GM19324 (cell line): ENCODE measurements around the gene MPND.

Source experiments
- ATAC-seq: cut with Tn5 transposase; IDR thresholded peaks from one replicate; pipeline ENCODE4 v1.9.1; 2021; ENCODE audit warnings: mild to moderate bottlenecking, moderate library complexity; ENCODE audit not compliant: unreplicated experiment, low FRiP score

The MPND gene, protein sequence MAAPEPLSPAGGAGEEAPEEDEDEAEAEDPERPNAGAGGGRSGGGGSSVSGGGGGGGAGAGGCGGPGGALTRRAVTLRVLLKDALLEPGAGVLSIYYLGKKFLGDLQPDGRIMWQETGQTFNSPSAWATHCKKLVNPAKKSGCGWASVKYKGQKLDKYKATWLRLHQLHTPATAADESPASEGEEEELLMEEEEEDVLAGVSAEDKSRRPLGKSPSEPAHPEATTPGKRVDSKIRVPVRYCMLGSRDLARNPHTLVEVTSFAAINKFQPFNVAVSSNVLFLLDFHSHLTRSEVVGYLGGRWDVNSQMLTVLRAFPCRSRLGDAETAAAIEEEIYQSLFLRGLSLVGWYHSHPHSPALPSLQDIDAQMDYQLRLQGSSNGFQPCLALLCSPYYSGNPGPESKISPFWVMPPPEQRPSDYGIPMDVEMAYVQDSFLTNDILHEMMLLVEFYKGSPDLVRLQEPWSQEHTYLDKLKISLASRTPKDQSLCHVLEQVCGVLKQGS

DNA sequence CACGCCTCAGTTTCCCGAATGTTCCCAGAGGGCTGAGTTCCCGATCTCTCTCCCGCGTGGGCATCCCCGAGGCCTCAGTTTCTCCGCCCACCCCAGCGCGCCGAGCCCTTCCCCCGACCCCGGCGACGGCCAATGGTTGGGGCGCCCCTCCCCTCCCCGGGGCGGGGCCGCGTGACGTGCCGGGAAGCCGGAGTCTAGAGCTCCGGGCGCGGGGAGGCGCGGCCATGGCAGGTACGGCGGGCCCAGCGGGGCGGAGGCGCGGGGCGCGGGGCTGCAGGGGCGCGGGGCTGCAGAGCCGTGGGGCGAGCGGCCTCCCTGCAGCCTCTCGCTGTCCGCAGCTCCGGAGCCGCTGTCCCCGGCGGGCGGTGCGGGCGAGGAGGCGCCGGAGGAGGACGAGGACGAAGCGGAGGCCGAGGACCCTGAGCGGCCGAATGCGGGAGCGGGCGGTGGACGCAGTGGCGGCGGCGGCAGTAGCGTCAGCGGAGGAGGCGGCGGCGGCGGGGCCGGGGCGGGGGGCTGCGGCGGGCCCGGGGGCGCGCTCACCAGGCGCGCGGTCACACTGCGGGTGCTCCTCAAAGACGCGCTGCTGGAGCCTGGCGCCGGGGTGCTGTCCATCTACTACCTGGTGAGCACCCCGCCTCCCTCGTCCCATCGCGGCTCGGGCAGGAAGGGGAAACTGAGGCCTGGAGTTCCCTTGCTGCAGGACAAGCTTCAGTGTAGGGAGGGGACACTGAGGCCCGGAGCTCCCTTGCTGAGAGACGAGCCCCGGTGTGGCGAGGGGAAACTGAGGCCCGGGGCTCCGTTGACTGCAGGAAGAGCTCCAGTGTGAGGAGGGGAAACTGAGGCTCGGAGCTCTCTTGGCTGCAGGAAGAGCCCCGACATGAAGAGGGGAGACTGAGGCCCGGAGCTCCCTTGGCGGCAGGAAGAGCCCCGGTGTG lies at the start of gene MPND:
Gene MPND, plus strand, starts transcription at position 193 of the 938 bp plus-strand sequence. Its CDS starts 32 bp downstream, at position 225.
- peak; percentile 61 for ATAC-seq

DNA sequence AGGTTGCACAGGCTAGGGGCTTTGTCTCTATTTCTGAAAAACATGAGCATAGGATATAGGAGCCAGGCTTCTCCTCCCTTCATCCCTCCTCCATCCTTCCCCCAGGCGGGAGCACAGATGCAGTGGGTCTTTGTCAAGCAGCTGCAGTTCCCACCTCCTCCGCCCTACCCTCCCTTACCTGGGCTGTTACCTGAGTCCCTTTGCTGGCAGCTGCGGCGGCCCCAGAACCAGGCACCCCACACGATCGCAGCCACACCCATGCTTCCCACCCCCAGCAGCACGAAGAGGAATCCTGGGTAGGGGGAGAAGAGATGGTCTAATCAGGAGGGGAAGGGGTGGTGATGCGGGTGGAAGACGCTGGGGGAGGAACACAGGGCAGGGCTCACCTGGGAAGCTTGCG lies 49.0 kb upstream of the MPND start:
- no peak for ATAC-seq

DNA sequence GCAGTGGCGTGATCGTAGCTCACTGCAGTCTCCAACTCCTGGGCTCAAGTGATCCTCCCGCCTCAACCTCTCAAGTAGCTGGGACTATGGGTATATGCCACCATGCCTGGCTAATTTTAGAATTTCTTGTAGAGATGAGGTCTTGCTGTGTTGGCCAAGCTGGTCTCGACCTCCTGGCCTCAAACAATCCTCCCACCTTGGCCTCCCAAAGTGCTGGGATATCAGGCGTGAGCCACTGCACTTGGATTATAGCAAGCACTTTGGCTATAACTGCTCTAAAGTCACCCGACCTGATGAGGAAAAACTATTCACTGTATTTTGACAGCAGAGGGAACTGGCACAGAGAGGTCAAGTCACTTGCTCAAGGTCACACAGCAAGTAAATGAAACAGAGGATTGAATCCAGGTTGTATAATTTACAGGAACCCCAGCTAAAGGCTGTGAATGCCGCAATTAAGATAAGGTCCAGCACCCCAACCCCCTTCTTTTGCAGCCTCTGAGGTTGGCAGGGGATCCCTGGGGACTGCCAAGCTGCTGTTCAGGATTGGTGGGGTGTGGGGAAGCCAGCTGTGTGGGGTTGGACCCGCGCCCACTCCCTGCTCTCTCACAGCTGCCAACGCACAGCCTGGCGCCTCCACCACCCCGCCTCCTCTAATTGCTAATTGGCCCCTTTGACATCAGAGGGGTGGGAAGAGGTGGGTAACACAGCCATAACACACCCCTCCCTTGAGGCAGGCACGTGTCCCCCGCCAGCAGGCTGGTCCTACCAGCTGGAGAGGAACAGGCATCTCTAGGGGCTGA lies 47.2 kb upstream of the MPND start:
- ATAC-seq = no peak

DNA sequence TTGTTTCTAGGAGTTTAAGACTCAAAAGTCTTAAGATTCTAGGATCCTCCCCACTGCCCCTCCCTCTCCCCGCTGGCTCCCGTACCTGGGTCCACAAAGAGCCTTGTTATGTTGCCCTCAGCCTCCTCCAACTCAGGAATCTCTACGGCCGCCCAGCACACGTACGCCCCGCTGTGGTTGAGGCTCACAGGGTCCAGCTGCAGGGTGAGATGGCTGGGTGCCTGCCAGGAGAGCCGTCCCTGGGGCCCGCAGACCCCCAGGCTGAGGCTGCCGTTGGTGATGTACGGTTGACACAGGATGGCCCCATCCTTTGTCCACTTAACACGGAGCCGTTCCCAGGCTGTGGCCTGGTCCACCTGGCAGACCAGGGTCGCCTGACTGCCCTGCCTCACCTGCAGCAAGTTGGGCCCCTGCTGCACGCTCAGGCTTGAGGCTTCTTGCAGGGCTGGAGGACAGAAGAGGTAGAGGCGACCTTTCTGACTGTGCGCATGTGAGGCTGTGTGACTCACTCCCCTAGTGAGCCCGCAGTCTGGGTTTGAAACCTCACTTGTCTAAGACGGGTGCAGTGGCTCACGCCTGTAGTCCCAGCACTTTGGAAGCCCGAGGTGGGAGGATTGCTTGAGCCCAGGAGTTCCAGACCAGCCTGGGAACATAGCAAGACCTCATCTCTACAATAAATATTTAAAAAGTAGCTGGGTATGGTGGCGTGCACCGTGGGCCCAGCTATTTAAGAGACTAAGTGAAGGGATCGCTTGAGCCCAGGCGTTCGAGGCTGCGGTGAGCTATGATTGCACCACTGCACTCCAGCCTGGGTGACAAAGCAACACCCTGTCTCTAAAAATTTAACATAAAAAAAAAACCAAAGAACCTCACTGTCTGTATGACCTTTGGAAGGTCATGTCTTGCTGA lies 45.2 kb upstream of the MPND start:
- ATAC-seq = no peak

DNA sequence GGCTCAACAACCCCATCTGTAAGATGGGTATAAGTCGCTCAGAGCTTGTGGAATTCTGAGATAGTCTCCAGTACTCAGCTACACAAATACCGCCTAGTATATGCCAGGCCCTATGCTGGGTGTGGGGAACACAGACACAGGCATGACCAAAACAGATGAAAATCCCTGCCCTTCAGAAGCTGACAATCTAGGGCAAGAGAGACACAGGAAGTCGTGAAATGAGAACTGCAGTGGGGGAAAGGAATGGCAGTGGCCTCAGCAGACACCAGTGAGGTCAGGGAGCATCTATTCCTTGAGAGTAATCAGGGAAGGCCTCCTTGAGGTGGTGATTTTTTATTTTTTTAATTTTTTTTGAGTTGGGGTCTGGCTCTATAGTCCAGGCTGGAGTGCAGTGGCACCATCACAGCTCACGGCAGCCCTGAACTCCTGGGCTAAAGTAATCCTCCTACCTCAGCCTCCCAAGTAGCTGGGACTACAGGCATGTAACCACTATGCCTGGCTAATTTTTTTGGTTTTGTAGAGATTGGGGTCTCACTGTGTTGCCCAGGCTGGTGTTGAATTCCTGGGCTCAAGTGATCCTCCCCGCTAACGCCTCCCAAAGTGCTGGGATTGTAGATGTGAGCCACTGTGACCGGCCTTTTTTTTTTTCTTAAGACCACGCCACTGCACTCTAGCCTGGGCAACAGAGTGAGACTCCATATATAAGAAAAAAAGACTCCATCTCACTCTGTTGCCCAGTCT lies 44.4 kb upstream of the MPND start:
- no peak for ATAC-seq

DNA sequence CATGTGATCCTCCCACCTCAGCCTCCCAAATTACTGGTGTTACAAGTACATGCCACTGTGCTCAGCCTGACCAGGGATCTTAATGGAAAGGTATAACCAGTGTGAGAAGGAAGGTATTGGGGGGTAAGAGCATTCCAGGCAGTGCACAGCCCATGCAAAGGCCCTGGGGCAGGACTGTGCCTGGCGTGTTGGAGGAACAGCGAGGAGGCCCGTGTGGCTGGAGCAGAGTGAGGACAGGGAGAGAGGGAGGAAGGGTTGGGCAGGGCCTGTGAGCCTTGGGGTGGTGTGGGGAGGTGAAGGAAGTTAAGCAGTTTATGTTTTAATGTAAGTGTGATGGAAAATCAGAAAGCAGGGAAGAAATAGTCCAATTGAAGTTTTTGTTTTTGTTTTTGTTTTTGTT lies 42.8 kb upstream of the MPND start:
- ATAC-seq = no peak

DNA sequence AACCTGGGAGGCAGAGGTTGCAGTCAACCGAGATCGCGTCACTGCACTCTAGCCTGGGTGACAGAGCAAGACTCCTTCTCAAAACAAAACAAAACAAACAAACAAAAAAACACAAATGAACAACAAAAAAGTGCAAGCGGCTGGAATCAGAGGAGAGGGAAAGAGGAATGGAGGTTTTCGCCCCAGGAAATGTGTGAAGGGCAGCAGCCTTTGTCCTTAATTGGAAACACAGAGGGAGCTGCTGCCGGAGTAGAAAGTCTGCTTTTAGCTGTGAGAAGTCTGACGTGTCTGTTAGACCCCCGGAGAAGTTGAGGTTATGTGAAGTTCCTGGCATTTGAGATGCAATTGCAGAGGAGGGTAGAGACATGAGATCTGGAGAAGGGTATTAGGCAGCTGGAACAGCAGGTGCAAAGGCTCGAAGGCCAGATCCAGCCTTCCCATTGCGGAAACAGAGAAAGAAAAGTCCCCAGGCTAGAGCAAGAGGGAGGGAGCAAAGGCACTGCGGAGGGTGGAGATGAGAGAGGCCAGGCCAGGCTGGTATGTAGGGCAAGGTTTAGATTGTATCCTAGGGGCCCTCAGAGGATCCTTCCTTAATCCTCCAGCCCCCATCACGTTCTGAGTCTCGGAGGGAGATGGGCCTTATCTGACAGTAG lies 41.6 kb upstream of the MPND start:
- ATAC-seq = no peak

DNA sequence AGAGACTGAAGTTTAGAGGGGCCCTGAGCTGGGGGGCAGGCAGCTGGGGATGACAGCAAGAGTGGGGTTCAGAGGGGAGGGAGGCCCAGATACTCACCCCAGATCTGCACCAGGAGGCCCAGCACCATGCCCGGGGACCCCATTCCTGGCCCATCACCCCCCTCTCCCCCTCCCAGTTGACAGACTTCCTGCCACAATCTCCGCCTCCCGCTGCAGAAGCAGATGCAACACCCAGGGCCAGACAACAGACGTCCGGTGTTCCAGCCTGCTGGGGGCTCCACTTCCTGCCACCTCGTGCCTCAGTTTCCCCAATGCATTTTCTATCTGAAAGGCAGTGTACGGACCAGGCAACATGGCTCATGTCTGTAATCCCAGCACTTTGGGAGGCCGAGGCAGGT lies 41.1 kb upstream of the MPND start, which contains the start of gene TMIGD2:
Gene TMIGD2, minus strand, starts transcription at position 147 of the 398 bp plus-strand sequence. Its CDS starts 4 bp downstream, at position 143.
- ATAC-seq = no peak

DNA sequence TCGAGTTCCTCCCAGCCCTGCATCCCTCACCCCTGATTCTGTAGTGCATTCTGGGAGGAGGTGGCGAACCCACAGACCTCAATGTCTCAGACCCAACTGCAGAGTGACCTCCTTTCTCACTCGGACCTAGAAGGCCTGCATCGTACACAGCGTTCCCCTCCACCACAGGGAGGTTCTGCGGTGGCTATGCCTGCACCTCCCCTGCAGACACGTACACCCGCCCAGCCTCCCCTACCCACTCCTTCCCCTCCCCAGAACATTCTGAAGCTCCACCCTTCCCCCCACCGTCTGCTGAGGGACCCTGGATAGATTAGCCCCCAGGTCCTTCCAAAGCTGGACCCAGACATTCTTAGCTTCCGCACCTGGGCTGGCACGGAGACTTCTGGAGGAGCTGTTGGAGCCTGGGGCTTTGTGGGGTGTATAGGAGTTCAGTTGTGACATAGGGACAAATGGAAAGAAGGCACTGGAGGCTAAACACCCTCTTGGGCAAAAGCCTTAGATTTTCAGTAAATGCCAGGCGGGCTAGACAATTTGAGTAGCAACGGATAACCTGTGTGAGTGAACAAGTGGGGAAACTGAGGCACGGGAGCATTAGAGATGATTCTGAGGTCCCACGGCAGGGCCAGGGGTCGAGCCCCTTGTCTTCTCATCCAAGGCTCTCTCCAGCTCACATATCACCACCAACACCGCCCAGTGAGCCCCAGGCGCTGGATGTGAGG lies 39.4 kb upstream of the MPND start:
- no peak for ATAC-seq

DNA sequence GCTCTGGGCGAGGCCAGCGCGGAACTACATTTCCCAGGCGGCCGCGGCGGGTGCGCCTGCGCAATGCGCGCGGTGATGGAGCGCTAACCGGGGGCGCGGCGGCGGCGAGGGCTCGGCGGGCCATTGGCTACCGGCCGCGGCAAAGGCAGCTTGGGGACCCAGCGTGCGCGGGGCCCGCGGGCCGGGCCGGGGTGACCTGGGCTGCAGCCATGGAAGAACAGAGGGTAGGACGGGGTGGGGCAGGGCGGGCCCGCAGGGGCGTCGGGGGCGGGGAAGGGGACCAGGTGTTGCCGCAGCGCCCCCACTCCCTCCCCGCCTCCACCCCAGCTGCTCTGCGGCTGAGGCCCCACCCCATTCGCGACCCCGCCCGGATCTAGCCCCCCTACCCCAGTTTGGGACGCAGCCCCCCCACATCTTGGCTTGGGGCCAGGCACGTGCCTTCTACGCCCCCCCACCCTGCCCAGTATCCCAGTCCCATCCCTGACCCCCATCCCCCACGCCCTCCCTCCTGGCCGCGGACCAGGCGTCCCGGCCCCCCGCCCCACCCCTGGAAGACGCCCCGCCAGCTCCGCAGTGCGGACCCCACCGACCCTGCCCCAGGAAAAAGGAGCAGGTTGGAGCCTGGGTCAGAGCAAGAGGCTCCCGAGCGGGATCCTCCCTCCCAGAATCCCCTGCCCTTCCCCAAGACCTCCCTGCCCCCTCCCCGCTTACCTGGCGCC lies 38.7 kb upstream of the MPND start, which contains the start of gene FSD1:
Gene FSD1, plus strand, starts transcription at position 61 of the 719 bp plus-strand sequence. Its CDS starts 149 bp downstream, at position 210.
- ATAC-seq = no peak

DNA sequence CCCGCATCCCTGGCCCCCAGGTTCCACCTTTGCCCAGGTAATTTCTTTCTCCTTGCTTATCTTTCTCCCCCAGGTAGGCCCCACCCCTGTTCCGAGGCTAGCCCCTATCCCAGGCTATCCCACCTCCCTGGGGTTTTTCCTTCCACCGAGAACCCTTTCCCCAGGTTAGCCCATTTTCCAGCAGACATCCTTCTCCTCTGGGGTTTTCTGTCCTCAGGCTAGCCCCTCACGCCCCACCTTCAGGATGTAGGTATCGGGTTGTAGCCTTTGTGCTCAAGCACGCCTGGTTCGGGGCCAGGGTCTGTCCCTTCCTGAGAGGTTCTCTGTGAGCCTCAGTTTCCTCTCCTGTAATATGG lies 38.1 kb upstream of the MPND start:
- ATAC-seq = no peak

DNA sequence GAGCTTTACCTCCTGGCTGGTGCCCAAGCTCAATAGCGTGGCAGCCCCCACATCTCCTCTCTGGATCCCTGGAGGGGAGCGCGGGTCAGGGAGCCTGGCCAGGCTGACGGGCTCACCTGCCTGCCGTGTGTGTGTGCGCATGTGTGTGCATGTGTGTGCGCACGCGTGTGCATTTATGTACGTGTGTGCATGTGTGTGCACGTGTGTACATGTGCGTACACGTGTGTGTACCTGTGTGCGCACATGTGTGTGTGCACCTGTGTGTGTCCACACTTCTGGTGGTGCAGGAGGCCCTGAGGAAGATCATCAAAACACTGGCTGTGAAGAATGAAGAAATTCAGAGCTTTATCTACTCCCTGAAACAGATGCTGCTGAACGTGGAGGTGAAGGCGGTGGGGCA lies 37.7 kb upstream of the MPND start:
- ATAC-seq = no peak

DNA sequence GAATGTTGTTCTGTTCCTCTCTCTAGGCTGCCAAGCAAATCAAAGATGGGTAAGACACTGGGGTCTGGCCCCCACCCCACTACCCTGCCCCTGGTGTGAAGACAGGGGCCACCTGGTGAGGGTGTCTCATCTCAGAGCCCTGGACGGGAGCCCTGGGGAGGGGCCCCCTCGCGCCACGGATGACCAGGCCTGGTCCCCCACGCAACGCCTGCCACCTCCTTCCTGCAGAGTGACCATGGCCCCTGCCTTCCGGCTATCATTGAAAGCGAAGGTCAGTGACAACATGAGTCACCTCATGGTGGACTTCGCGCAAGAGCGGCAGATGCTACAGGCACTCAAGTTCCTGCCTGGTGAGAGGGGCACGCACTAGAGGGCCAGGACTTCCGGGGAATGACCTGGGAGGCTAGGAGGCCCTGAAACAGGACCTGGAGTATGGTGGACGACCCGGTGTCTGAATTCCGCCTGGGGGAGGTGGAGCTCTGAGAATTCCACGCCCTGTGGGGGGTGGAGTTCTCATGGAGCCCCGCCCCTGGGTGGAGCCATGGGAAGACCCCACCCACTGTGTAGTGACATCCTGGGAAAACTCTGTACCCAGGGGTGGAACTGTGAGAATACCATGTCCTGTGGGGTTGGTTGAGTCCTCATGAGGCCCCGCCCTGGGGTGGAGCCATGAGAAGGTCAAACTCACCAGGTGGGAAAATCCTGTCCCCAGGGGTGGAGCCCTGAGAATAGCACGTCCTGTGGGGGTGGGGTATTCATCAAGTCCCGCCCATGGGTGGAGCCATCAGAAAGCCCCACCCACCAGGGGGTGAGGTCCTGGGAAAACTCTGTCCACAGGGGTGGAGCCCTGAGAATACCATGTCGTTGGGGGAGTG lies 32.9 kb upstream of the MPND start:
- ATAC-seq = no peak

DNA sequence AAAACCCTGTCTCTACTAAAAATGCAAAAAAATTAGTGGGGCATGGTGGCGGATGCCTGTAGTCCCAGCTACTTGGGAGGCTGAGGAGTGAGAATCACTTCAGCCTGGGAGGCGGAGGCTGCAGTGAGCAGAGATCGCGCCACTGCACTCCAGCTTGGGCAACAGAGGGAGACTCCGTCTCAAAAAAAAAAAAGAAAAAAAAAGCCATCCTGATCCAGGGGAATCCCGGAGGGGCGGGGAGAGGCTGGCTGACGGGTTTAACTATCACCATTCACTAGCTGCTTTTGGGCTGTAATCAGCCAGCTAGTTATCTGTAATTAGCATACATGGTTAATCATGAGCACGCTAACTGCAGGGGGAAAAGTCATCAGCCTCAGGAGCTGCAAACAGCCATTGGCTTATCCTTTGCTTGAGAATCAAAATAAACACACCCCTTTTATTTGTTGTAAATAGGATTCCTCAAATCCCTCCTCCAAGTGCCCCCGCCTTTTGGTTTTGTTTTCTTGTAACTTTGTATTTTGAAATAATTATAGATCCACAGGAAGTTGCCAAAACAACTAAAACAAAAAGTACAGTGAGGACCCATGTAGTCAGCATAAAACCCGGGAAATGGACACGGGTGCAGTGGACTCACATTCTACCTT lies 29.4 kb upstream of the MPND start:
- no peak for ATAC-seq

DNA sequence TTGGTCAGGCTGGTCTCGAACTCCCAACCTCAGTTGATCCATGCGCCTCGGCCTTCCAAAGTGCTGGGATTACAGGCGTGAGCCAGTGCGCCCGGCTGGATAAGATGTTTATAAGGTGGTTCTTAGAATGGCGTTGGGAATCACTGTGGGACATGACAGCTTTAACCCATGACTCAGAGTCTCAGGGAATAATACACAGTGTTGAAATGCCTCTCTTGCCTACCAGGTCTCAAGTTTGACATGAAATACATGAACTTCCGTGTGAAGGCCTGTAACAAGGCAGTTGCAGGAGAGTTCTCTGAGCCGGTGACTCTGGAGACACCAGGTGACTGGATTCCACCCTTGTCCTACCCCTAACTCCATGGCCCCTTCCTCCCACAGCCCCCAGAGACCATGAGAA lies 26.4 kb upstream of the MPND start:
- ATAC-seq = no peak
